H1 (cell line): ENCODE measurements around the gene CHSY1. TPM values are rescaled to one million over a fixed set of nuclear protein-coding genes. Genes with fewer than 3 reads are reported as not detected.

Experiments used
- CTBP2 ChIP-seq: IDR thresholded peaks from 2 replicates; pipeline ENCODE4 v1.7.0; 2011; ENCODE audit warnings: borderline replicate concordance, mild to moderate bottlenecking, moderate library complexity, mixed read lengths, low read length; ENCODE audit not compliant: insufficient read depth, insufficient read length
- CTCF ChIP-seq, 3 experiments: IDR thresholded peaks; 1 replicate in 2 of 3; 2 replicates in 1 of 3; pipeline versions ENCODE4 v1.5.1 to v1.6.1; 2011; ENCODE audit warnings: low read length in 3 of 3, mild to moderate bottlenecking in 3 of 3, inconsistent platforms in 2 of 3, low read depth in 1 of 3, moderate library complexity in 1 of 3; ENCODE audit not compliant: insufficient read depth in 1 of 3; ENCODE audit errors: control extremely low read depth in 1 of 3
- EZH2 ChIP-seq: fragments of 200-600 bp; sonication (generic); IDR thresholded peaks from 2 replicates; pipeline ENCODE4 v1.7.1; 2012; ENCODE audit warnings: low read depth, mild to moderate bottlenecking, moderate library complexity, low read length, inconsistent platforms; ENCODE audit not compliant: severe bottlenecking
- HDAC2 ChIP-seq, 2 experiments: fragments of 300-600 bp in 1 of 2; sonication (generic) in 1 of 2; IDR thresholded peaks; 2 replicates each; pipeline ENCODE4 v1.6.1; 2011 to 2012; ENCODE audit warnings: low read depth in 2 of 2, low read length in 2 of 2, mild to moderate bottlenecking in 2 of 2, moderate library complexity in 2 of 2, borderline replicate concordance in 1 of 2, inconsistent platforms in 1 of 2
- MAX ChIP-seq: IDR thresholded peaks from 2 replicates; pipeline ENCODE4 v1.6.1; 2012; ENCODE audit warnings: inconsistent platforms
- SIX5 ChIP-seq: IDR thresholded peaks from 2 replicates; pipeline ENCODE4 v1.6.1; 2011; ENCODE audit warnings: mild to moderate bottlenecking, low read depth, low read length
- SP1 ChIP-seq: IDR thresholded peaks from 2 replicates; pipeline ENCODE4 v1.6.1; 2011; ENCODE audit warnings: low read depth, low read length
- SRF ChIP-seq: IDR thresholded peaks from 2 replicates; pipeline ENCODE4 v1.6.1; 2011; ENCODE audit warnings: mild to moderate bottlenecking, low read depth, low read length, moderate library complexity
- TAF1 ChIP-seq: IDR thresholded peaks from 2 replicates; pipeline ENCODE4 v1.6.1; 2011; ENCODE audit warnings: mild to moderate bottlenecking, low read depth, low read length
- TAF7 ChIP-seq: optimal IDR thresholded peaks from 2 replicates; pipeline ENCODE3; 2011; ENCODE audit warnings: low read depth, mild to moderate bottlenecking, inconsistent platforms, low read length, moderate library complexity, borderline replicate concordance
- polyA plus RNA-seq, 7 experiments: library from polyadenylated mRNA; depleted of rRNA in 3 of 7; stranded (reverse) in 5 of 7; unstranded in 2 of 7; fragments of >200 nt in 5 of 7; fragments of 200-250 nt in 2 of 7; gene quantifications; 1 replicate in 5 of 7; 2 replicates in 1 of 7; 4 replicates in 1 of 7; pipeline versions ENCODE4 v1.2.1 to v1.2.3, GENCODE V29; 2011 to 2013; ENCODE audit warnings: missing spikeins in 2 of 7, mixed read lengths in 2 of 7
- total RNA-seq: library from RNA; stranded (reverse); fragmentation: NEBNext Ultra II Directional; extraction: Animal tissue kit (Norgen Biotek cat#: 25700); gene quantifications from 2 replicates; pipeline ENCODE4 v1.2.1, GENCODE V29; 2021

The CHSY1 gene
- total and polyA plus RNA-seq, 2 of the 8 experiments (the other 6 are each of a cell fraction or from before 2014, with no cell fraction given) = 24.9 to 60.7 TPM

- TF ChIP-seq EZH2 (no peak), TAF7 (no peak), TAF1 (no peak), HDAC2 (IDR thresholded peaks at IDR 0.05; ENCODE audit: borderline replicate concordance in 1 of 2, low read depth in 2 of 2, low read length in 2 of 2) (no peak), MAX (no peak), CTBP2 (no peak), CTCF (IDR thresholded peaks at IDR 0.05; ENCODE audit: control extremely low read depth in 1 of 3, insufficient read depth in 1 of 3, low read depth in 1 of 3, low read length in 3 of 3) (no peak), SRF (no peak), SP1 (no peak), SIX5 (no peak)
Measured at GRCh38 chr15:101180620-101181307, 71.1 kb downstream of the CHSY1 start (continued).
